MCF 10A (cell line): ENCODE measurements around the gene HVCN1. TPM values are rescaled to one million over a fixed set of nuclear protein-coding genes. Genes with fewer than 3 reads are reported as not detected.
"Not testable (repeated sequence)": the region's sequence is repeated elsewhere in the genome, so short reads cannot be mapped to it uniquely, and the experiment has no call there.

ENCODE experiments used
- BruUV-seq: library from RNA; stranded (reverse); fragments of 400-500 nt; replicated peaks from 2 replicates; lab custom pipeline; 2021; lab: Mats Ljungman, UMichigan
- CTCF ChIA-PET: fragments of 300-600 bp; sonication (Branson Sonifier 250); formaldehyde crosslinking; extraction: SDS; loops from one replicate; lab custom pipeline; 2021; ENCODE audit warnings: antibody characterized with exemption, inconsistent platforms; lab: Yijun Ruan, JAX
- POLR2A ChIA-PET: fragments of 300-600, 350-650 bp; sonication (Branson Sonifier 250); formaldehyde crosslinking; extraction: SDS; loops from one replicate; lab custom pipeline; 2020; ENCODE audit warnings: antibody characterized with exemption, inconsistent platforms; lab: Yijun Ruan, JAX
- DNase-seq: peaks from one replicate; pipeline ENCODE4 v3.0.0-alpha.2; 2018; ENCODE audit not compliant: unreplicated experiment
- H3K27ac Mint-ChIP-seq: one replicate; pipeline ENCODE4 v1.8.0; 2022; ENCODE audit warnings: mild to moderate bottlenecking, low read depth, mixed read lengths; ENCODE audit not compliant: unreplicated experiment
- H3K27me3 Mint-ChIP-seq: one replicate; pipeline ENCODE4 v1.8.0; 2022; ENCODE audit warnings: mixed read lengths; ENCODE audit not compliant: insufficient read depth, unreplicated experiment
- H3K36me3 Mint-ChIP-seq: one replicate; pipeline ENCODE4 v1.8.0; 2022; ENCODE audit warnings: mild to moderate bottlenecking, moderate library complexity, mixed read lengths; ENCODE audit not compliant: insufficient read depth, unreplicated experiment
- H3K4me1 Mint-ChIP-seq: one replicate; pipeline ENCODE4 v1.8.0; 2022; ENCODE audit warnings: mixed read lengths; ENCODE audit not compliant: insufficient read depth, unreplicated experiment
- H3K4me3 Mint-ChIP-seq: one replicate; pipeline ENCODE4 v1.8.0; 2022; ENCODE audit warnings: mild to moderate bottlenecking, moderate library complexity, mixed read lengths; ENCODE audit not compliant: unreplicated experiment
- H3K9me3 Mint-ChIP-seq: one replicate; pipeline ENCODE4 v1.8.0; 2022; ENCODE audit warnings: mixed read lengths; ENCODE audit not compliant: unreplicated experiment
- CTCF ChIP-seq: fragments of 200-600 bp; IDR thresholded peaks from one replicate; pipeline ENCODE4 v1.8.0; 2022; ENCODE audit warnings: antibody characterized with exemption, mild to moderate bottlenecking; ENCODE audit not compliant: unreplicated experiment
- intact Hi-C: fragments of 100-400 bp; cut with micrococcal nuclease; formaldehyde crosslinking; loops from 2 replicates; pipeline ENCODE4 v1.14.1; 2022
- total RNA-seq: library from RNA; stranded (reverse); gene quantifications from 2 replicates; pipeline ENCODE4 v1.2.3, GENCODE V29; 2022

The HVCN1 gene
- total RNA-seq, 1 experiment from 2014 or later, result not detected

- CTCF ChIA-PET, result interaction anchor here (0.6 to 1.1 kb wide), 2 partner anchors 22 to 113 kb away, joined by 3 read pairs; no protein-coding TSS in a partner anchor
- intact Hi-C loops, result no loop called here
- BruUV-seq, result no TSS peak
- H3K27ac Mint-ChIP-seq, result no peak overlapping the region
- no peak overlapping the region for H3K4me3 Mint-ChIP-seq
- no peak for DNase-seq
- no peaks in the 10 kb centered on the region for H3K4me1 Mint-ChIP-seq
- POLR2A ChIA-PET, result interaction anchor here (0.7 to 2.1 kb wide), 3 partner anchors 9 to 16 kb away, joined by 3 to 5 read pairs (median 3); no protein-coding TSS in a partner anchor
- H3K9me3 Mint-ChIP-seq, result no peaks in the 10 kb centered on the region
- no peak for TF ChIP-seq CTCF
- peaks cover 96% of the 10 kb centered on the region for H3K36me3 Mint-ChIP-seq
- H3K27me3 Mint-ChIP-seq, result no peaks in the 10 kb centered on the region
Observed at GRCh38 chr12:110726708-110727369, 37.9 kb upstream of the HVCN1 start.

GRCh38 chr12:110726028-110726427 is 37.1 kb upstream of the HVCN1 start:
- POLR2A ChIA-PET, result interaction anchor here (1.0 kb wide), 1 partner anchor 8 kb away, joined by 3 read pairs; no protein-coding TSS in a partner anchor

GRCh38 chr12:110725267-110725666 is 36.4 kb upstream of the HVCN1 start:
- DNase-seq, result no peak
- Mint-ChIP-seq H3K9me3 (no peaks in the 10 kb centered on the region), H3K4me3 (no peak overlapping the region), H3K27ac (no peak overlapping the region), H3K27me3 (no peaks in the 10 kb centered on the region), H3K4me1 (no peaks in the 10 kb centered on the region), H3K36me3 (peaks cover 96% of the 10 kb centered on the region)
- POLR2A ChIA-PET, result no interaction called here
- intact Hi-C loops, result no loop called here
- no peak for TF ChIP-seq CTCF
- BruUV-seq, result no TSS peak
- CTCF ChIA-PET, result no interaction called here

More at GRCh38 chr12:110726028-110726427, 37.1 kb upstream of the HVCN1 start:
- Mint-ChIP-seq H3K4me1 (no peaks in the 10 kb centered on the region), H3K27ac (no peak overlapping the region), H3K27me3 (no peaks in the 10 kb centered on the region), H3K9me3 (no peaks in the 10 kb centered on the region), H3K36me3 (peaks cover 96% of the 10 kb centered on the region), H3K4me3 (no peak overlapping the region)
- no TSS peak for BruUV-seq
- intact Hi-C loops, result no loop called here
- no peak for TF ChIP-seq CTCF
- no peak for DNase-seq
- CTCF ChIA-PET, result interaction anchor here (0.7 to 1.1 kb wide), 2 partner anchors 17 to 21 kb away, joined by 3 read pairs; no protein-coding TSS in a partner anchor

- CTCF ChIA-PET, result interaction anchor here (0.8 kb wide), 1 partner anchor 165 kb away, joined by 3 read pairs; no protein-coding TSS in a partner anchor
- DNase-seq, H3K4me1 Mint-ChIP-seq, H3K9me3 Mint-ChIP-seq, H3K4me3 Mint-ChIP-seq, H3K27ac Mint-ChIP-seq, POLR2A ChIA-PET, H3K27me3 Mint-ChIP-seq, intact Hi-C loops, BruUV-seq: not testable (repeated sequence)
- H3K36me3 Mint-ChIP-seq, result peaks cover 97% of the 10 kb centered on the region
Observed at GRCh38 chr12:110722892-110723291, 34.0 kb upstream of the HVCN1 start.
